ENCODE measurements around the gene AEBP2. TPM values are rescaled to one million over a fixed set of nuclear protein-coding genes. Genes with fewer than 3 reads are reported as not detected.

The AEBP2 gene
- total RNA-seq, 1 donor from 2014 or later: 64.9 TPM

- Mint-ChIP-seq H3K36me3 (ENCODE audit: insufficient read depth) (peaks cover 83% of the 10 kb centered on the region), H3K9me3 (ENCODE audit: low read depth) (peaks cover 49% of the 10 kb centered on the region), H3K4me3 (ENCODE audit: low read depth) (no peak overlapping the region), H3K27ac (no peak overlapping the region), H3K4me1 (ENCODE audit: low read depth) (peaks cover 2% of the 10 kb centered on the region), H3K27me3 (no peaks in the 10 kb centered on the region)
- no peak for TF ChIP-seq CTCF (IDR thresholded peaks at IDR 0.05; ENCODE audit: unreplicated experiment)
- no peak for DNase-seq (ENCODE audit: low spot score, unreplicated experiment)
Measured at GRCh38 chr12:19477071-19477470, 37.8 kb downstream of the AEBP2 start.

- DNase-seq (ENCODE audit: low spot score, unreplicated experiment): no peak
- H3K27me3 Mint-ChIP-seq: no peaks in the 10 kb centered on the region
- no peak for TF ChIP-seq CTCF (IDR thresholded peaks at IDR 0.05; ENCODE audit: unreplicated experiment)
- peaks cover 80% of the 10 kb centered on the region for H3K36me3 Mint-ChIP-seq (ENCODE audit: insufficient read depth)
- peaks cover 40% of the 10 kb centered on the region for H3K9me3 Mint-ChIP-seq (ENCODE audit: low read depth)
- H3K4me1 Mint-ChIP-seq (ENCODE audit: low read depth): peaks cover 8% of the 10 kb centered on the region
- H3K4me3 Mint-ChIP-seq (ENCODE audit: low read depth): no peak overlapping the region
- peak overlapping the region; percentile 18 for H3K27ac Mint-ChIP-seq
Measured at GRCh38 chr12:19480459-19480858, 41.2 kb downstream of the AEBP2 start.

GRCh38 chr12:19482036-19482435 is 42.7 kb downstream of the AEBP2 start:
- Mint-ChIP-seq H3K4me1 (ENCODE audit: low read depth) (peaks cover 8% of the 10 kb centered on the region), H3K36me3 (ENCODE audit: insufficient read depth) (peaks cover 78% of the 10 kb centered on the region), H3K27me3 (no peaks in the 10 kb centered on the region), H3K27ac (peak overlapping the region; percentile 5), H3K4me3 (ENCODE audit: low read depth) (no peak overlapping the region), H3K9me3 (ENCODE audit: low read depth) (peaks cover 36% of the 10 kb centered on the region)
- TF ChIP-seq CTCF (IDR thresholded peaks at IDR 0.05; ENCODE audit: unreplicated experiment): no peak
- no peak for DNase-seq (ENCODE audit: low spot score, unreplicated experiment)

GRCh38 chr12:19482551-19483109 is 43.3 kb downstream of the AEBP2 start:
- Mint-ChIP-seq H3K9me3 (ENCODE audit: low read depth) (peaks cover 31% of the 10 kb centered on the region), H3K4me1 (ENCODE audit: low read depth) (peaks cover 10% of the 10 kb centered on the region), H3K4me3 (ENCODE audit: low read depth) (no peak overlapping the region), H3K27me3 (no peaks in the 10 kb centered on the region), H3K36me3 (ENCODE audit: insufficient read depth) (peaks cover 72% of the 10 kb centered on the region), H3K27ac (peak overlapping the region; percentile 37)
- TF ChIP-seq CTCF (IDR thresholded peaks at IDR 0.05; ENCODE audit: unreplicated experiment): no peak
- DNase-seq (ENCODE audit: low spot score, unreplicated experiment): no peak

GRCh38 chr12:19483727-19484126 is 44.4 kb downstream of the AEBP2 start:
- Mint-ChIP-seq H3K27ac (no peak overlapping the region), H3K4me3 (ENCODE audit: low read depth) (no peak overlapping the region)

More at GRCh38 chr12:19483727-19484126, 44.4 kb downstream of the AEBP2 start:
- peaks cover 64% of the 10 kb centered on the region for H3K36me3 Mint-ChIP-seq (ENCODE audit: insufficient read depth)
- TF ChIP-seq CTCF (IDR thresholded peaks at IDR 0.05; ENCODE audit: unreplicated experiment): no peak
- H3K4me1 Mint-ChIP-seq (ENCODE audit: low read depth): peaks cover 11% of the 10 kb centered on the region
- no peak for DNase-seq (ENCODE audit: low spot score, unreplicated experiment)
- no peaks in the 10 kb centered on the region for H3K27me3 Mint-ChIP-seq
- H3K9me3 Mint-ChIP-seq (ENCODE audit: low read depth): peaks cover 20% of the 10 kb centered on the region
